Activated naive CD8-positive, alpha-beta T cell treated with anti-CD3 and anti-CD28 coated beads, Interleukin-2, amount 50 U/mL, for 16 hours (primary cell): ENCODE data around the gene ECE1.
A peak's percentile ranks its signal among the peaks of the same experiment; 100 is the strongest.

Experiments
- DNase-seq: peaks from one replicate; pipeline ENCODE4 v3.0.0-alpha.2; 2020; ENCODE audit warnings: low read depth, low spot score

ECE1 gene

GRCh38 chr1:21289700-21290545 lies at the start of gene ECE1:
TSS of gene ECE1 (minus strand) at chr1:21290463. CDS start at chr1:21290414, 49 bp downstream.
- no peak for DNase-seq

GRCh38 chr1:21339356-21340229 lies 49.3 kb upstream of the ECE1 start:
- DNase-seq, result no peak

- no peak for DNase-seq
These were observed 48.5 kb upstream of the ECE1 start for GRCh38 chr1:21338573-21339355.

GRCh38 chr1:21337928-21338572 lies 47.8 kb upstream of the ECE1 start:
- DNase-seq, result no peak

- no peak for DNase-seq
These were observed 47.2 kb upstream of the ECE1 start for GRCh38 chr1:21337454-21337927.

GRCh38 chr1:21337010-21337437 lies 46.8 kb upstream of the ECE1 start:
- no peak for DNase-seq

GRCh38 chr1:21335750-21336224 lies 45.5 kb upstream of the ECE1 start:
- DNase-seq, result no peak

- DNase-seq, result no peak
These were observed 44.9 kb upstream of the ECE1 start for GRCh38 chr1:21335088-21335691.

GRCh38 chr1:21334214-21335087 lies 44.2 kb upstream of the ECE1 start:
- DNase-seq, result peak; percentile 17

- no peak for DNase-seq
These were observed 43.6 kb upstream of the ECE1 start for GRCh38 chr1:21333824-21334213.

GRCh38 chr1:21332554-21333311 lies 42.5 kb upstream of the ECE1 start:
- DNase-seq, result no peak

GRCh38 chr1:21331752-21332478 lies 41.7 kb upstream of the ECE1 start:
- no peak for DNase-seq

- no peak for DNase-seq
These were observed 40.3 kb upstream of the ECE1 start for GRCh38 chr1:21330544-21330943.

GRCh38 chr1:21329209-21329844 lies 39.1 kb upstream of the ECE1 start:
- no peak for DNase-seq

GRCh38 chr1:21327566-21328323 lies 37.5 kb upstream of the ECE1 start:
- no peak for DNase-seq

GRCh38 chr1:21326861-21327344 lies 36.6 kb upstream of the ECE1 start:
- DNase-seq, result no peak
